HCT116 (cell line): ENCODE results near the gene HNRNPL. TPM values are rescaled to one million over a fixed set of nuclear protein-coding genes. Genes with fewer than 3 reads are reported as not detected.

Experiments used
- ATAC-seq: fragments of 200-7000 bp; cut with Tn5 transposase; 2 replicates; pipeline ENCODE4 v1.9.1; 2020; ENCODE audit warnings: mild to moderate bottlenecking, moderate library complexity
- BruUV-seq: library from RNA; stranded (reverse); fragments of 400-500 nt; replicated peaks from 2 replicates; lab custom pipeline; 2021; lab: Mats Ljungman, UMichigan
- CTCF ChIA-PET: fragments of 300-600 bp; sonication (Branson Sonifier 250); formaldehyde crosslinking; loops from one replicate; lab custom pipeline; 2021; ENCODE audit warnings: antibody characterized with exemption; lab: Charles Lee
- POLR2A ChIA-PET: fragments of 300-600, 350-600 bp; sonication (Branson Sonifier 250); formaldehyde crosslinking; loops from one replicate; lab custom pipeline; 2021; ENCODE audit warnings: antibody characterized with exemption; lab: Charles Lee
- RAD21 ChIA-PET, 2 experiments: fragments of 300-600 bp; sonication (Branson Sonifier 250); formaldehyde crosslinking; loops; one replicate each; lab custom pipeline; 2023; ENCODE audit warnings: low total read pairs in 2 of 2; ENCODE audit not compliant: uncharacterized antibody in 2 of 2, unreplicated experiment in 2 of 2, low non-redundant PET in 1 of 2; lab: Charles Lee
- DNase-seq: peaks from one replicate; pipeline ENCODE4 v3.0.0-alpha.2; 2010; ENCODE audit warnings: low read depth, low spot score
- H2AFZ ChIP-seq: fragments of 200-600 bp; shearing (Covaris generic), sonication (generic); 2 replicates; pipeline ENCODE4 v1.6.1; 2017; ENCODE audit warnings: low read depth, mixed run types, mixed read lengths, antibody characterized with exemption, low read length; ENCODE audit not compliant: poor library complexity, severe bottlenecking
- H3K27ac ChIP-seq: 2 replicates; pipeline ENCODE4 v1.5.1; 2012; ENCODE audit warnings: low read depth, low read length
- H3K27me3 ChIP-seq: fragments of 200-600 bp; sonication (generic); 2 replicates; pipeline ENCODE4 v1.6.1; 2016; ENCODE audit warnings: mixed run types, low read length, mixed read lengths; ENCODE audit not compliant: insufficient read depth
- H3K36me3 ChIP-seq, 2 experiments: fragments of 200-500 bp in 1 of 2; fragments of 200-600 bp in 1 of 2; sonication (Bioruptor generic) in 1 of 2; sonication (generic) in 1 of 2; 2 replicates each; pipeline versions ENCODE4 v1.5.1 to v1.6.1; 2014 to 2016; ENCODE audit warnings: low read length in 2 of 2, inconsistent platforms in 1 of 2, mixed read lengths in 1 of 2, mixed run types in 1 of 2; ENCODE audit not compliant: insufficient read depth in 2 of 2, control insufficient read depth in 1 of 2
- H3K4me1 ChIP-seq, 2 experiments: fragments of 200-600 bp in 1 of 2; sonication (generic) in 1 of 2; 2 replicates each; pipeline versions ENCODE4 v1.5.1 to v1.6.1; 2012 to 2017; ENCODE audit warnings: low read length in 2 of 2, inconsistent platforms in 1 of 2, mild to moderate bottlenecking in 1 of 2, mixed read lengths in 1 of 2, mixed run types in 1 of 2, moderate library complexity in 1 of 2; ENCODE audit not compliant: insufficient read depth in 2 of 2, control insufficient read depth in 1 of 2
- H3K4me2 ChIP-seq: fragments of 200-600 bp; sonication (generic); 2 replicates; pipeline ENCODE4 v1.6.1; 2017; ENCODE audit warnings: mixed run types, low read length, mixed read lengths
- H3K4me3 ChIP-seq, 2 experiments: fragments of 200-600 bp in 1 of 2; sonication (generic) in 1 of 2; replicated peaks in 1 of 2; 2 replicates each; pipeline ENCODE4 v1.5.1; 2011 to 2016; ENCODE audit warnings: low read length in 2 of 2, control low read depth in 1 of 2, low read depth in 1 of 2, mild to moderate bottlenecking in 1 of 2, mixed read lengths in 1 of 2, mixed run types in 1 of 2
- H3K79me2 ChIP-seq: fragments of 200-600 bp; sonication (generic); 2 replicates; pipeline ENCODE4 v1.6.1; 2017; ENCODE audit warnings: mild to moderate bottlenecking, mixed run types, low read length, moderate library complexity, mixed read lengths; ENCODE audit not compliant: insufficient read depth
- H3K9ac ChIP-seq: fragments of 200-600 bp; sonication (generic); 2 replicates; pipeline ENCODE4 v1.6.1; 2016; ENCODE audit warnings: low read length, mixed read lengths
- H3K9me2 ChIP-seq: fragments of 200-600 bp; sonication (generic), shearing (Covaris generic); 2 replicates; pipeline ENCODE4 v1.6.1; 2017; ENCODE audit warnings: mixed run types, mild to moderate bottlenecking, moderate library complexity; ENCODE audit not compliant: insufficient read depth
- H3K9me3 ChIP-seq, 2 experiments: fragments of 200-500 bp in 1 of 2; fragments of 200-600 bp in 1 of 2; sonication (Bioruptor generic) in 1 of 2; sonication (generic) in 1 of 2; 2 replicates each; pipeline ENCODE4 v1.6.1; 2014 to 2017; ENCODE audit warnings: low read length in 2 of 2, mixed read lengths in 2 of 2, inconsistent platforms in 1 of 2, low read depth in 1 of 2, mild to moderate bottlenecking in 1 of 2, mixed run types in 1 of 2, moderate library complexity in 1 of 2; ENCODE audit not compliant: control insufficient read depth in 1 of 2, insufficient read depth in 1 of 2
- H4K20me1 ChIP-seq: fragments of 200-600 bp; sonication (generic), shearing (Covaris generic); 2 replicates; pipeline ENCODE4 v1.6.1; 2017; ENCODE audit warnings: mixed run types, mild to moderate bottlenecking, moderate library complexity; ENCODE audit not compliant: insufficient read depth
- ATF3 ChIP-seq: IDR thresholded peaks from 2 replicates; pipeline ENCODE4 v1.6.1; 2012
- CBX3 ChIP-seq: IDR thresholded peaks from 2 replicates; pipeline ENCODE4 v1.6.1; 2012; ENCODE audit warnings: low read depth
- CEBPB ChIP-seq: IDR thresholded peaks from 2 replicates; pipeline ENCODE4 v1.6.1; 2012; ENCODE audit warnings: low read depth
- CTCF ChIP-seq, 3 experiments: fragments of 200-600 bp in 1 of 3; sonication (generic) in 1 of 3; IDR thresholded peaks in 2 of 3; conservative IDR thresholded peaks in 1 of 3; 2 replicates each; pipeline ENCODE4 v1.5.1; 2012 to 2017; ENCODE audit warnings: low read depth in 2 of 3, low read length in 2 of 3, antibody characterized with exemption in 1 of 3, borderline replicate concordance in 1 of 3, control low read depth in 1 of 3, mild to moderate bottlenecking in 1 of 3, mixed read lengths in 1 of 3, mixed run types in 1 of 3, moderate library complexity in 1 of 3; ENCODE audit not compliant: insufficient read depth in 1 of 3
- EGR1 ChIP-seq: IDR thresholded peaks from 2 replicates; pipeline ENCODE4 v1.6.1; 2012; ENCODE audit warnings: low read depth
- EZH2 ChIP-seq: fragments of 200-600 bp; sonication (generic); IDR thresholded peaks from 2 replicates; pipeline ENCODE4 v1.6.1; 2017; ENCODE audit warnings: antibody characterized with exemption, mixed run types
- FOSL1 ChIP-seq: IDR thresholded peaks from 2 replicates; pipeline ENCODE4 v1.6.1; 2012; ENCODE audit warnings: low read depth
- JUND ChIP-seq: IDR thresholded peaks from 2 replicates; pipeline ENCODE4 v1.6.1; 2012
- POLR2A ChIP-seq: IDR thresholded peaks from 2 replicates; pipeline ENCODE4 v1.7.0; 2011; ENCODE audit warnings: borderline replicate concordance; ENCODE audit not compliant: insufficient read depth, insufficient read length; ENCODE audit errors: extremely low read depth
- POLR2AphosphoS5 ChIP-seq: IDR thresholded peaks from 2 replicates; pipeline ENCODE4 v1.6.1; 2011; ENCODE audit warnings: mild to moderate bottlenecking, low read depth, low read length, moderate library complexity
- SIN3A ChIP-seq: IDR thresholded peaks from 2 replicates; pipeline ENCODE4 v1.6.1; 2012; ENCODE audit warnings: low read depth
- SP1 ChIP-seq: IDR thresholded peaks from 2 replicates; pipeline ENCODE4 v1.6.1; 2012; ENCODE audit warnings: low read depth
- SRF ChIP-seq: IDR thresholded peaks from 2 replicates; pipeline ENCODE4 v1.6.1; 2012; ENCODE audit warnings: low read depth
- TCF7L2 ChIP-seq: IDR thresholded peaks from 2 replicates; pipeline ENCODE4 v1.7.0; 2011; ENCODE audit warnings: borderline replicate concordance, inconsistent platforms; ENCODE audit not compliant: insufficient read depth, insufficient read length; ENCODE audit errors: extremely low read depth
- ZBTB33 ChIP-seq: IDR thresholded peaks from 2 replicates; pipeline ENCODE4 v1.6.1; 2011; ENCODE audit warnings: mild to moderate bottlenecking, low read length, moderate library complexity; ENCODE audit not compliant: insufficient replicate concordance; ENCODE audit errors: extremely low read depth
- ZFX ChIP-seq: fragments of 450-650 bp; IDR thresholded peaks from 2 replicates; pipeline ENCODE4 v1.6.1; 2017
- ZNF274 ChIP-seq: fragments of 200-500 bp; sonication (Bioruptor generic); IDR thresholded peaks from 2 replicates; pipeline ENCODE4 v1.6.1; 2014; ENCODE audit warnings: mild to moderate bottlenecking, low read depth, low read length, inconsistent platforms
- intact Hi-C: fragments of 100-400 bp; cut with micrococcal nuclease; formaldehyde crosslinking; loops from 2 replicates; pipeline ENCODE4 v1.10.0; 2022
- total RNA-seq: library from RNA; stranded (reverse); gene quantifications from one replicate; pipeline ENCODE4 v1.2.1, GENCODE V29; 2021; ENCODE audit not compliant: unreplicated experiment

Gene HNRNPL
- total RNA-seq, 1 experiment from 2014 or later, result 551 TPM

- intact Hi-C loops, result no loop called here
- Histone ChIP-seq H3K79me2 (no peaks in the 10 kb centered on the region), H2AFZ (no peak overlapping the region), H3K27ac (no peak overlapping the region), H3K36me3 (no peaks in the 10 kb centered on the region), H4K20me1 (no peaks in the 10 kb centered on the region), H3K4me3 (no peak overlapping the region), H3K27me3 (no peaks in the 10 kb centered on the region), H3K9ac (no peak overlapping the region), H3K4me2 (no peak overlapping the region), H3K4me1 (peaks cover 3 to 8% of the 10 kb centered on the region in 2 experiments; a peak in 3 of 4 replicates), H3K9me3 (no peaks in the 10 kb centered on the region), H3K9me2 (no peaks in the 10 kb centered on the region)
- no peak for ATAC-seq
- BruUV-seq, result no TSS peak
- RAD21 ChIA-PET, result no interaction called here
- POLR2A ChIA-PET, result no interaction called here
- CTCF ChIA-PET, result no interaction called here
- DNase-seq, result no peak
- TF ChIP-seq CBX3, result no peak
- TF ChIP-seq SIN3A, result no peak
- TF ChIP-seq ZNF274, result no peak
- no peak for TF ChIP-seq ZFX
- TF ChIP-seq ZBTB33, result no peak
- TF ChIP-seq CEBPB, result no peak
- no peak for TF ChIP-seq EZH2
- TF ChIP-seq JUND, result no peak
- TF ChIP-seq TCF7L2, result no peak
- no peak for TF ChIP-seq POLR2A
- TF ChIP-seq CTCF (IDR thresholded peaks at IDR 0.05 in 2 of 3, conservative IDR thresholded peaks at IDR 0.05 in 1 of 3; ENCODE audit: borderline replicate concordance in 1 of 3, insufficient read depth in 1 of 3, low read depth in 2 of 3, low read length in 2 of 3), result no peak
- TF ChIP-seq EGR1, result no peak
- no peak for TF ChIP-seq FOSL1
- no peak for TF ChIP-seq ATF3
- TF ChIP-seq POLR2AphosphoS5, result no peak
- TF ChIP-seq SRF, result no peak
- TF ChIP-seq SP1, result no peak
Measured at GRCh38 chr19:38869836-38870607, 20.2 kb upstream of the HNRNPL start.
